ENCODE measurements around the gene ZBTB47.

The ZBTB47 gene

DNA sequence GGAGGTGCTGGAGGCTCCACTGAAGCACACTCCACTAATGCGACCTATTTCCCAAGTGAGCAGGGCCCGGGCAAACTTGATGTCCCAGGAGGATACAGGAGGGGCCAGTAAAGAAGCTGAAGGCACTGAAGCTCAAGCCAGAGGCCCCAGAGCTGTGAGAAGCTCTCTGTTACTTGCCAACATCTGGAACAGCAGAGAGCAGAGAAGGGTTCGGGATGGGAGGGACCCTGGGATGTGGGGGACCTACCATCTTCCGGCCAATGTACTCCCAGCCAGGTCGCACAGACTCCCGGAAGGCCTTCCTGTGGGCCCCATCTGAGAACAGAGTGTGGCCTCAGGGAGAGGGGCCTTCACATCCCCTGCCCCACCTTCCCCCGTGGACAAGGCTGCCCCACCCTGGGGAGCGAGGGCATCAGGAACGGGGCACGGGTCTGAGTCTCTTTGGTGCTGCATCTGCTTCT is 46.0 kb downstream of the ZBTB47 start:
- no peak for DNase-seq (ENCODE audit: low spot score)

DNA sequence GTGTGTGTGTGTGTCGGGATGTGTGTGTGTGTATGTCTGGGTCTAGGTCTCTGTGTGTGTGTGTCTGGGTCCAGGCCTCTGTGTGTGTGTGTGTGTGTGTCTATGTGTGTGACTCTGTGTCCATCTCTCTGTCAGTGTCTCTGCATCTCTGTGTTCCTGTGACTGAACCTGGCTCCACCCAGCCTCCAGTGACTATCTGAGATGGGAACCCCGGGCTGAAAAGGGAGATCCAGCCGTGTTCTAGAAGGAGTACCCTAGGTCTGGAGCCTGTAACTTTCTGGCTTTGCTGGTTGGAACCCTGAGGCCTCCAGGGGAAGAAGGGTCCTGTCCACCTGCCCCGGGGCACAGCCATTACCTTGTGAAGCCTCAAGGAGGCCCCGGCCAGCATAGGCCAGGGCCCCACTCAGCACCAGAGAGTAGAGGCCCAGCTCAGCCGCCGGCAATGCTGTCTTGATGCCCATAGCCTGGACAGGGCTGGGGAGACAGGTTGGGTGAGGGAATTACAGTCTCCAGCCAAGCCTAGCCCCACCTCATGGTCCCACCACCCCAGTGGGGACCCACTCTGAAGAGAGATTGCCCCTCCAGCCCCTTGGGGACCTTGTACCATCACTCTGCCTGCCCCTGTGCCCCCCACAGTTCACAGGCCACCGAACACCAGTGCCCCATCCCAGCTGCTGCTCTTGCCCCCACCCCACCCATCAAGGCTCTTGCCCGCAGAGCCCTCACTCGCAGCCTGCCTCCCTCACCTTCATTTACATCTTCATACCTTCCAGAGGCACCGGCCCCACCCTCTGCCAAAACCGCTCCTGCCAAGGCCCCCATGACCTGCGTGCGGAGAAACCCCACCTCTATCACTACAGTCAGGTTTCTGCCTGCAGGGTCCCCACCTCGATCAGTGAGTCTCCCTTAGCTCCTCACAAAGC is 47.1 kb downstream of the ZBTB47 start:
- DNase-seq (ENCODE audit: low spot score), result no peak

DNA sequence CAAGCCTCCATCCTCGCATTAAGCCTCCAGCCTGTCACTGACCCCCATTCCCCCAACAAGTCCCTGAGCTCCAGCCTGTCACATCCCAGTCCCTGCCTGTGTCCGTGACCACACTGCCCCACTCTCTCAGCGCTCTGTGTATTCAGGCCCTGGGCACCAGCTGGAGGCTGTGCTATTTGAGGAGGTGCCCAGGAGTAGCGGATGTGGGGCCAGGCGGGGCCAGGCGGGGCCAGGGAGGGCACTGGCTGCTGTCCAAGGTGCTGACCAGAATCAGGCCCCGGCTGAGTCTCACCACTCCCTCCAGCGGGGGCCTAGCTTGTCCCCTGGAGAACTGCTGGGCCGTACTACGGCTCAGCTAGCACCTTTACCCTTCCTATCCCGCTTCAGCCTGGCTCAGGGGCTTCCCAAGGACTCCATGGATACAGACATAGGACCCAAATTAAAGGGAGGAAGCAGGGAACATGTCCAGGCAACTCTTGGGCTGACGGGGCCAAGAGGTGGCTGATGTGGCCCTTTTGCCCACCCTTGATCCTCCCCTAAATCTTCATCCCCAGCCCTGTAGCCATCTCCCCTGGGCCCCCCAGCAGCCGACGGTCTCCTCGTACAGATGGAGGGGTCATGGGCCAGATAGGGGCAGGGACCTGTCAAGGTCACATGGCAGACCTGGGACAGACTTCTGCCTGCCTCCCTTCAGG is 48.0 kb downstream of the ZBTB47 start:
- DNase-seq (ENCODE audit: low spot score), result peak; percentile 82

DNA sequence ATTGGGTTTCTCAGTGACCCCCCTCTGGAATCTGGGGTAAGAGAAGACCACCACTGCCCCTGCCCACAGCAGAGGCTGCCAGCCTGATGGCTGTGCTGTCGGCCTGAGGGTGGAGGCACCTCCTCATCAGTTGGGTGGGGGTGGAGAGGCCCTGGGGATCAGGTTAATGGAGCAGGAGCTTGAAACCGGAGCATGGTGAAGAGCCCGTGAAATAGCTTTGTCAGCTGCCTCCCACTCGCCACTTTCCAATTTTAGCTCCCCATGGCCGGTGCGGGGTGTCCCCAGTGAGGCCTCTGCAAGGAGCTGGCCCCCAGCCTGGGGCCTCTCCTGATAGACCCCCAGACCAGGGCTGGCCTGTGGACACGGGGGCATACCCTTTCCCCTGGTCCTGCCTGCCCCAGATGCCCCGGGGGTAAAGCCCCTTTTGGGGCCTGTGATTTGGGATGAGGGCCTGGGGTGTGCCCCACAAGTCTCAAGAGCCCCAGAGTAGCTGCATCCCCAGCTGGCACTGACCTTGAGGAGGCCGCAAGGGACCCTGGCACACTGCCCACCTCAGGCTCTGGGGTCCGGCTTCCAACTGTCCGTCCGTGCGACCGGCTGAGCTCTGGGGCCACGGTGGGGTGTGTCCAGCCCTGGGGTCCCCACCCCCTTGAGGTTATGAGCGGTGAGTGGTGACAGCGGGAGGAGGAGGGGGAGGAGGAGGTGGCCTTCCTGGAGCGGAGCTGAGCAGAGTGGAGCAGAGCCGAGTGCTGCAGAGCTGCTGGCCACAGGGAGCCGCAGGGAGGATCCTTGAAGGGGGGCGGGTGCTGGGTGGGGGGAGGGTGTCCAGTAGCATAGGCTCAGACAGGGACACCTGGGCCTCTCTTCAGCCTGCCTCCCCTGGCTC is 48.8 kb downstream of the ZBTB47 start, which contains the start of gene HHATL:
TSS of gene HHATL (minus strand) at position 733 of the 886 bp plus-strand sequence. CDS start 1,972 bp downstream, outside the sequence.
- DNase-seq (ENCODE audit: low spot score), result no peak

DNA sequence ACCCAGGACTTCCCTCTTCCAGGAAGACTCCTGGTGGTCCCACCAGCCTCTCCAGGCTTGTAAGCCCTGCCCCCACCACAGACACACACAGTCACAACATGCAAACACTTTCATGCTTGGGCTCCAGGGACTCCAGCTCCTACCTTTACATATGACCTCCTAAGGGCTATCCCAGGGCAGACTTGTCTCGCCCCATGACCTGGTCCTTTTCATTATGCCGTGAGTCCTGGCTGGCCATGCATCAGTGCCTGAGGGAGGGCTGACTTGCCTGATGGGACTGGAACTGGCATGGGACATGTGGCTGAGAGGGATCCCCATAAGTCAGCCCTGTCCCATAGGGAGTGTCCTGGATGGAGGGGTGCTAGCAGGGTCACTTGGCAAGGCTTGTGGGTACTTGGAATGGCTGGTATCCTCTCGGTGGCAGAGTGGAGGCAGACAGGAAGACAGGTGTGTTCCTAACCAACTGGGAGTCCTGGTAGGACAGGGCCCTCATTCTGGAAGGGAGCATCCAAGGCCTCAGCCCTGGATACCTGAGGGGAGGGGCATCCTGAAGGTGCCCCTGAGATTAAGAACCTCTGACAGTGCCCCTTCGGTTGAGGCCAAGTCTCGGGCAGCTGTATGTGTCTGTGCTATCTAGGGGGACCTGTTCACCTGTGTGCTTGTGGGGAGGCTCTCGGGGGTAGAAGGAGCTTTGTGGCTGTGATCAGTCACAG is 49.6 kb downstream of the ZBTB47 start:
- no peak for DNase-seq (ENCODE audit: low spot score)

DNA sequence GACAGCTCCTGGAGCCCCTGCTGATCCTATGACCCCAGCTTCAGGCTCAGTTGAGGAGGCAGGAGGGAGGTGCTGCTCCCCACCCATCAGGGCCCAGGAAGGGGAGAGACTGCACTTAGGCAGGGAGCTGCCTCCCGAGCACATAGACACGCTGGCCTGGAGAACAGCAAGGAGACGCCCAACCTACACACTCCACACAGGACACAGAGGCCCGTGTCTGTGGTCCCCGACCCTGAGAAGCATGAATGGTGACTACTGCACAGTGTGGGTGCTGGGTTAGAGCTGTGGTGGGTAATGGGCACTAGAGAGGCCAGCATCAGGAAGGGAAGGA is 50.2 kb downstream of the ZBTB47 start:
- DNase-seq (ENCODE audit: low spot score), result no peak

DNA sequence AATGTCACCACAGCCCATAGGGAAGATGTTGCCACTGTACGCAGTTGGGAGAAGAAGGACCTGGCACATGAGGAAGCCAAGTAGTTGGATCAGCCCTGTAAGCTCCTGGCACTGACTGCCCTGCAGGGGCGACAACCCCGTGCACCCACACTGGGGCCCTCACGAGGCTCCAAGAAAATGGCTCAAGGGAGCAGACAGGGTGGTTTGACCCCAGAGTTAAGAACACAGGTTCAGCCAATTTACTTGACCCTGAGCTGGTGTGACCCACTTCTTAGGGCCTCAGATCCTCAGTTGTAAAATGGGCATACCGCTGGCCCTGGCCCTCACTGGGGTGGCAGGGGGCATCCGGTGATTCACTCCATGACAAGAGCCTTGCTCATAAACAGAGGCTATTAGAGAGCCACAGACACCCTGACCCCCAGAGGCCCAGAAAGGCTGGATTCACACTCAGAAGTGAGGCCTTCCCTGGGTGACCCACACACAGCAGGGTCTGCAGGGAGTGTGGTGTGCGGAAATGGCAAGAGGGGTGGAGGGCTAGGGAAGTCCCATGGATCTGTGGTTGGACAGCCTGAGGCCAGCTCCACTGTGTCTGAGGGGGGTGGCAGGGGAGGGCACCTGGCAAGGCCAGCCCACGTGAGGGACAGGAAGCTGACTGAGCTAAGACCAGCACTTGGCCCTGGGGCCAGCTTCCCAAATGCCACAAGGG is 50.8 kb downstream of the ZBTB47 start:
- no peak for DNase-seq (ENCODE audit: low spot score)

DNA sequence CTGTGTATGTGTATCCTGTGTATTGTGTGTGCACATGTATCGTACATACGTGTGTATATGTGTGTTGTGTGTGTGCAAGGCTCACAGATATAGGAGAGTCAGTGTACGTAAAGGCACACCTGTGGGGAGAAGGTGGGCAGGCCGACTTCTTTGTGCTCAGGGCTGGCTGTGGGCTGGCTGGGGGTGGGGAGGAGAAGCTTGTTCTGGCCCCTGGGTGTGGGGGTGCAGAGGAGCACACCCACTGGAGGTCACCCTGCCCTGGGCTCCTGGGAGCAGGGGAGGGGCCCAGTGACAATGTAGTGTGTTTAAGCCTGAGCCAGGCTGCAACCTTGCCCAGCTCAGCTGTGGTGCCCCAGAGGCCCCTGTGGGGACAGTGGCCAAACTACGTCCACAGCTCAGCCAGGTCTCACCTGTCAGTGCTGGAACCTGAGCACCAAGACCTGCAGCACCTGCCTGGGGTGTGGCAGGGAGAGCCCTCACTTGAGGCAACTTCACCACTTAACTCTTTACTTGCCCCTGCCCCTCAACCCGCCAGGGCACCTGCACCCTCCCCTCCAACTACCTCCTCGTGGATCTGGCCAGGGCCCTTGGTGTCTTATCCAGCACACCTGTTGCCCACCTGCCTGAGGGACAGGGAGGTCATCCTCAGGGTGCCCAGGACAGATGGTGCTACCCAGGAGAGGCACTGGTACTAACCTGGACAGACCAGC is 51.7 kb downstream of the ZBTB47 start:
- DNase-seq (ENCODE audit: low spot score), result no peak

DNA sequence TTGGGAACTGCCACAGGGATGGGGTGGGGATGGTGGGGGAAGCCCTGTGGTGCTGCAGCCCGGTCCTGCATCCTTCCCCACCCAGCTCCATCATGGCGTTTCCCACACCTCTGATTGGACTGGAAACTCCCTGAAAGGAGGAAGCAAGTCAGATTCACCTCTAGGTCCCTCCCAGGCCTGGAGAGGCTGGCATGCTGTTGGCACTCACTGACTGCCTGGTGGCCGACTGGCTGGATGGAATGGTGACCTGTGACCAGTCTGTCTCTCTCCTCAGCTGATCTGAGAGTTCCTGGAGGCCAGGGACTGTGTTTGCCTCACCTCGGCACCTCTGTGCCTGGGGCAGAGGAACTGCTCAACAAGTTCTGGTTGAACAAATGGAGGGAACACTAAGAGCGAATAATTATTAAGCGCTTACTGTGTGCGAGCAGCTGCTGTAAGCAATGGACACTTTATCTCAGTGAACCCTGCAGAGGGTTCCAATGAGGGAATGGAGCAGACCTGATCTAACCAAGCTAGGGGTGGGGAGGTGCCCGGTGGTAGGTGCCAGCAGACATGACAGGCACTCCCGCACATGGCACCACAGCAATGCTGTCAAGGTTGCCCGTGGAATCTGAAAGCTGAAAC is 52.6 kb downstream of the ZBTB47 start:
- DNase-seq (ENCODE audit: low spot score), result no peak

DNA sequence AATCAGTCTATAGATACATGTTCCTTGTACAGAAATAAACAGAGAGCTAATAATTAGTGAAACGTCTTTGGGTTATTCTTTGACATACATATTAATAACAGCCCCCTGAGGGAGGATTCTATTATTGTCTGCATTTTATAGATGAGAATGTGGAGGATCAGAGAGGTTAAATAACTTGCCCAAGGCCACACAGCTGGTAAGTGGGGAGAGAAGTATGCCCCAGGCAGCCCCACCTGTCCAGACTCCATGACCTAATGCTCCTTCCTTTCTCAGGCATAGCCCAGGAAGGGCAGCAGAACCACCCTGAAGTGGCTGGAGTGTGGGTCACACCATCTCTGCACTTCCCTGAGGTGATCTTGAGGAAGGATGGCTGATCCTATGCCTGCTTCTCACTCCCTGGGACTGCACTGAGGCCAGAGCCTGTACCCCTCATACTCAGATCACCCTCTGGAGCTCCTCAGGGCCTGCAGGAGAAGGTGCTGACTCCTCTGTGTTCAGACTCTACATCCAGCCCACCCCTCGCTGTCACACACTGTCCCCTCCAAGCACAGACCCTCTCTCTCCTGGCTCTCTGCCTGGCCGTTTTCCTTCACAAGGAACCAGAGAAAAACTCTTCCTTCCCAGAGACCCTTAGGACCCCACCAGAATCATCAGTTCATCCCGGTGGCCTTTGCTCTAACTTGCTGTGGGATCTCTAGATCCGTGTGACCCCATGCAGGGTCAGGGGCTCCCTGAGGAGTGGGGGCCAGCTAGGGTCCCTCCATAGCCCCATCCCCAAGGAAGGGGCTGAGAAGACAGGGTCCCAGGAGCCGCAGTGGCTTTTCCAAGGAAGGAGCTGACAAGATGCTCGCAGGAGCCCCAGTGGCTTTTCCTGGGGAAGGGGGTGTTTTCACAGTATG is 53.5 kb downstream of the ZBTB47 start:
- DNase-seq (ENCODE audit: low spot score), result no peak

DNA sequence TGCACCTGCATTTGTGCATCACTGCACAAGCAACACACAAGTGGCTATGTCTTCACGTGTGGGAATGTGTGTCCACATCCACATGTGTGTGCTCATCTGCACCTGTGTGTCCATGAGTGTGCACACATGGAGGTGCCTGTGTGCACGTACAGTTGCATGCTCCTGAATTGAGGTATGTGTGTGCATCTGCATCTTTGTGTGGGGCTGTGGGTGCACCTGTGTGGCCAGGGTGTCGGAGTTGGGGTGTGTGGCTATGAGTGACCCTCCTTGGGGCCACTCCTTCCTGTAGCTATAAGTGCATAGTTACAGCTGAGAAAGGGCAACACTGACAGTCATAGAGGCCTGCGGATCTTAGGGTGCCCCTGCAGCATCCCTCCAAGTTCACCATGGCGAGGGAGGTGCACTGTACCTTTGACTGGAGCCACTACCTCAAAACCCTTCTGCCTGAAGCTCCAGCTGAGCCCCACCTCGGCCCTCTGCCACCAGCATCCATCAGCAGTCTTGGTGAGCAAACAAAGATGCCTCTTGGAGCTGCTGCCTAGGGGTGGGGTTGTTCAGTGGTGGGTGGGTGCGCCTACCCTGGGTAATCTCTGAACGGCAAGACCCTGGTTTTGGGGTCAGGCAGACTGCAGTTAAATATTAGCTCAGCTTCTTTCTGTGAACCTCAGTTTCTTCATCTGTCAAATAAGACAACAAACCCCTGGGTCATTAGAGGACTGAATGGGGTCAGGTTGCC is 54.3 kb downstream of the ZBTB47 start:
- no peak for DNase-seq (ENCODE audit: low spot score)

DNA sequence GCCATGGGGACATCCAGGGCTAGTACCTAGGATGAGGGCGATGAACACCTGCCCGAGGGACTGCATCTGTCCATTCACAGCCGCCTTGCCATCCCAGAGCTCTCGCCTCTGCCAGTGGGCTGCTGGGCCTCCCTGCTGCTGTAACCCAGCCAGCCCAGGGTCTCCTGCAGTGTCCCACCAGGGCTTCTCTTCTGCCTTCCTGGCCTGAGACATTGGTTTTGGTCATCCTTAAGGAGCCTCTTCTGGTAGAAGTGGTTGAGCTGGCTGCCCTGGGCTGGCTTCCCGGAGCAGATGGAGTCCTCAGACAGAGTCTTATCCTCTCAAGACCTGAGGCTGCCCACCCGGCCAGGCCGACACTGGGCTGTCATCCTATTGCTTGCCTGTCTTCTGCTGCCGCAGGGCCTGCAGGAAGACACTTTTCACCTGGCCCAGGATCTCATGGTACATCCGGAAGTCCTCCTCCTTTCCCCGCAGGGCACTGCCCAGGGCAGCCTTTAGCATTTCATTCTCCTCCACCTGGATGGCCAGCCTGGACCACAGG is 55.2 kb downstream of the ZBTB47 start:
- no peak for DNase-seq (ENCODE audit: low spot score)

DNA sequence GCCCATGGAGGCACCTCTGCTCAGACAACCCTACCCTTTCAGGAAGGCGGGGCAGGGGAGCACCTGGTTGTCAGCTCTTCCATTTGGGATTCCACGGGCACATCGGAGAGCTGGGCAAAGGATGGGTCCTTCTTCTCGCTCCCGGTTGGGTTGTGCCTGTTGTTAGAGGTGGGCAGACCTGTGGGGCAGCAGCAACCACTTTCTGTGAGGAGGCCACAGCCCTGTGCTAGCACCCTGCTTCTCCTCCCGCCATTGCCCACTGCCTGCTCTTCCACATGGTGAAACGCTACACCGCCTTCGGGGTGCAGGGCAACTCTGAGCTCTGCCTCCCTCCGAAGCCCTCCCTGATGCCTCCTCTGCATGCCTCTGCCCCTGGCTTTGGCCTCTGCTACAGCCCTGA is 56.1 kb downstream of the ZBTB47 start:
- no peak for DNase-seq (ENCODE audit: low spot score)

DNA sequence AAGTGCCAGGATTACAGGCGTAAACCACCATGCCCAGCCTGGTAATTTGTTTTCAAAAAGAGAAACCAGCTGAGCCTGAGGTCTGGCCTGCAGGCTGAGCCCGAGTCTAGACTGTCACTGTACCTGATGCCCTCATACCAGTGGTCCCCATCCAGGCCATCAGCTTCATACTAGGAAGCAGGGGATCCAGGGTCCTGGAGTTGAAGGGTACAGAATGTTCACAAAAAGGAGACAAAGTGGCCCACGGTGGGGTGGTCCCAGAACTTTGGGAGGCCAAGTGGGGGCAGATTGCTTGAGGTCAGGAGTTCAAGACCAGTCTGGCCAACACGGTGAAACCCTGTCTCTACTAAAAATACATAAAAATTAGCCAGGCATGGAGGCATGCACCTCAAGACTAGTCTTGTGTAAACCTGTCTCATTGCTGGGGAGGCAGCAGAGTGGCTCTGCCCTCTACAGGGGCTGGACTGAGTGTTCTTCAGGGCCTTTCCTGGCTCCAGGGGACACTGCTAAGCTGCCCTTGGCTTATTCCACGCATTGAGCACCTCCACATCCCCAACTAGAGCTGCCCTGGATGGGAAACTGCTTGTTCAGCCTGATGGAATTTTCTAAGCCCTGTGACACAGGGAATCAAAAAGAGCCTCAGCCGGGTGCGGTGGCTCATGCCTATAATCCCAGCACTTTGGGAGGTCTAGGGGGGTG is 57.0 kb downstream of the ZBTB47 start:
- no peak for DNase-seq (ENCODE audit: low spot score)

DNA sequence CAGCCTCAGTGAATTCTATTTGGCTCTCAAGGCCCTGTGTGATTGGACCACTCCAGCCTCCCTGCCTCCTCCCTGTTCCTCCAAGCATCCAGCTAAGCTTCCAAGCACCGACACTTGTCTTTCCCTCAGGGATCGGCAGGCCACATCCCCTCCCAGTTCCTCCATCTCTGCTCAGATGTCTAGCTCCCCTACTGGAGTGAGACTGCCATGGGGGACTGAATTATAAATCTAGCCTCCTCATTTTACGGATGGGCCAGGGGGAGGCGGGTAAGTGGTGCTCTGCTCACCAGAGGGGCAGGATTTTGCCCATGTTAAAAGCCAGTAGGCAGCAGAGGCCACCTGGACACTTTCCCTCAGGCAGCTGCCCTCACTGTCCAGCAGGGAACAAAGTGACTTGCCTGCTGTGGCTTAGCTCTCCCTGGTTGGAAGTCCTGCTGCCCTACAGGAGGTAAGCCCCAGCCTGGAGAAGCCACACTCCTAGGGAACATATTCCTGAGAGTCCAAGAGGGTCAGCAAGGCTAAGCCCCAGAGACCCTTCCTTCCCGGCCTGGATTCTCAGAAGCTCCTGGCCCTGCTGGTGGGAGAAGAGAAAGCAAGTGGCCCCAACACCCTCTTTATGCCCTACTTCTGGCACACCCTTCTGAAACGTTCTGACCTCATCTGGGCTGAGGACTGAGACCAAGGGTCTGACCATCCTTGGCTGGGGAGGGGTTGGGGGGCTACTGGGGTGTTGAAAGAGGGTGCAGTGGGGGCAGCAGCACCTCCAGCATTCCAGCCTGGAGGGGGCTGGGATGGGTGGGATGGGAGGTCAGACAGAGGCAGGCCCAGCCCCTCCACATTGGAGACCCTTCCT is 58.2 kb downstream of the ZBTB47 start:
- DNase-seq (ENCODE audit: low spot score), result no peak

DNA sequence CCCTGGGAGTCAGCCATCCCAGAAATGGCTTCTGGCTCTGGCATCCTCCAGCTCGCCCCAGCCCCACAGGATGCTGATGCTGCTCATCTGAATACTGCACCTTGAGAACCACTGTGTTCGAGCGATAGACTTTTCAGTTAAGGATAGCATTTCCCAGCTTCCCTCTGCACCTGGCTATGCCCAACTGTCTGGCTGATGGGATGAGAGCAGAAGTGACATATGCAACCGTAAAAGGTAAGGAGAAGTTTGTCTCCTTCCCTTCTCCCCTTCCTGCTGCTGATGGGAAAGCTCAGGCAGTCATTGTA is 58.8 kb downstream of the ZBTB47 start:
- DNase-seq (ENCODE audit: low spot score), result no peak
